Muscle of leg (tissue), 11 donors: Measurements from ENCODE around the gene CSTB. TPM values are rescaled to one million over a fixed set of nuclear protein-coding genes. Genes with fewer than 3 reads are reported as not detected.

Source experiments
- DNase-seq: peaks from one replicate; pipeline ENCODE4 v3.0.0; 2013
- H3K27ac ChIP-seq: one replicate; pipeline ENCODE4 v1.5.1; 2013; ENCODE audit warnings: mild to moderate bottlenecking, low read length, control low read depth
- H3K27me3 ChIP-seq: one replicate; pipeline ENCODE4 v1.6.1; 2013; ENCODE audit warnings: low read length; ENCODE audit not compliant: control insufficient read depth, insufficient read depth
- H3K36me3 ChIP-seq: one replicate; pipeline ENCODE4 v1.6.1; 2013; ENCODE audit warnings: low read length; ENCODE audit not compliant: control insufficient read depth, insufficient read depth
- H3K4me1 ChIP-seq: one replicate; pipeline ENCODE4 v1.6.1; 2013; ENCODE audit warnings: low read length; ENCODE audit not compliant: control insufficient read depth, insufficient read depth
- H3K4me3 ChIP-seq: one replicate; pipeline ENCODE4 v1.5.1; 2013; ENCODE audit warnings: low read length, control low read depth
- H3K9me3 ChIP-seq: replicated peaks from 2 replicates; pipeline ENCODE4 v1.6.1; 2013; ENCODE audit warnings: low read depth, low read length; ENCODE audit not compliant: control insufficient read depth
- WGBS: methylation state at CpG from one replicate; pipeline ENCODE4 v1.1.5; 2013; ENCODE audit warnings: missing lambda C conversion rate; ENCODE audit not compliant: insufficient coverage; 5-methylcytosine and 5-hydroxymethylcytosine counted together
- polyA plus RNA-seq, 8 donors: library from polyadenylated mRNA; unstranded; fragments of 120-200 nt; gene quantifications; one replicate each; pipeline versions ENCODE4 v1.2.1 to v1.2.3, GENCODE V29; 2013; ENCODE audit warnings: inconsistent platforms in 1 of 8, low replicate concordance in 1 of 8; ENCODE audit not compliant: insufficient read length in 8 of 8, insufficient read depth in 1 of 8
- total RNA-seq: library from RNA; stranded (reverse); fragments of 120-200 nt; gene quantifications from one replicate; pipeline ENCODE4 v1.2.4, GENCODE V29; 2013

The CSTB gene
- total and polyA plus RNA-seq, 9 donors = 5.6 to 26.0 (median 22.8) TPM

DNA sequence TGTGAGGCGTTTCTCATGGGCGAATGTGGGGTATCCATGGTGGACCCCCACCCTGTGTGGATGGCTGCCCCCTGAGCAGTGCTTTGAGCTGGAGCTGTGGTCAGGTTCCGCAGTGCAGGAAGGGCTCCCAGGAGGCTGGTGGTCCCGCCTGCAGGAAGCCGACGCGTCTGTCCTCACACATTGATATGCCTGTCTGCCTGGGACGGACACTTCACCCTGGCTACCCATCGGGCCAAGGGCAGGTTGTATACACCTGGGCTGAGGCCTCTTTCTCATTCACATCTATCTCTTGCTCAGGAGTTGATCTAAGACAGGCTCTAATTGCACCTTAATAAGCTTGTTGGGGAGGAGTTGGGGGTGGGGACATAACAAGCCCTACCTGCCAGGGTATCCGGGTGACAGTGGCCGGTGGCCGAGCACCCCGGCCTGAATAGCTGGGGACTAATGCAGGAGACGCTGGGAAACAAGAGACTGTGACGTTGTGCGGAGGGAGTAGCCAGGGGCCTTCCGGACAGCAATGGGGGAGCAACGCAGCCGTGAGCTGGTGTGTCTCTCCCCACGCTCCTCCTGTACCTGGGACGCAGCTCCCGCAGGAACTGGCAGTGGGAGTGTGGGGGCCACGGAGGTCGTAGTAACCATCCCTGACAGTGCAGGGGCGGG lies 35.5 kb downstream of the CSTB start:
- Histone ChIP-seq H3K9me3 (no peaks in the 10 kb centered on the region), H3K4me3 (no peak overlapping the region), H3K27ac (no peak overlapping the region), H3K27me3 (no peaks in the 10 kb centered on the region), H3K36me3 (peaks cover 28% of the 10 kb centered on the region), H3K4me1 (no peaks in the 10 kb centered on the region)
- WGBS = 23% methylated on average over 12 of the region's 25 CpGs
- peak; percentile 78 for DNase-seq

DNA sequence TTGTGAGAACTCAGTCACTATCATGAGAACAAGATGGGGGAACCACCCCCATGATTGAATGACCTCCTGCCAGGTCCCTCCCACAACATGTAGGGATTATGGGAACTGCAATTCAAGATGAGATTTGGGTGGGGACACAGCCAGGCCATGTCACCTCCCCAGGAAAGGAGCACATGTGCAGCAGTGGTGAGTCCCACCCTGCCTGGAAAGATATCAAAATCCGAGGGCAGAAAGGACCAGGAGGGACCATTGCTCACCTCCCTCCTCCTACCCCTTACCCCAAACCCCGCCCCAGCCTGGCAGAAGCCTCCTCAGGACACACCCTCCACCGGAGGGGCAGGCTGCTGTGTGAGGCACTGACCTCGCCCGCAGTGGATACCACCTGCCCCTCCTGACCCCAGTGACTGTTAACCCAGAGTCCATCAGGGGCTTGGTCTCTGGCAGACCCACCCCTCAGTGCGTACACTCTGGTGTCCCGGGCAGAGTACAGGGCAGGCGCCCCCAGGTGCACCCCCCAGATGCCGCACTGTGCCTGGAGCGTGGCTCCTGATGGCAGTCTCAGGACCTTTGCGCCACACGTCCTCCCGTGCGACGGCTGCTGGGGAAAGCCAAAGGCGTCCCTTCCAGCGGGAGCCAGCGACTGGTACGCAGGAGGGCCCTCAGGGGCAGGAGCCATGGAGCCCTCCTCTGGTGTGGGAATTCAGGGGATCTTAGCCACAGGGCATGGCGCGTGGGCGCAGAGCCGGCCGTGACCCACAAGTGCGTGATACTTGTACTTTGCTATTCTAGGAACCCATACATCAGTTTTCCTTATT lies 36.3 kb downstream of the CSTB start:
- Histone ChIP-seq H3K4me1 (peaks cover 1% of the 10 kb centered on the region), H3K27me3 (no peaks in the 10 kb centered on the region), H3K36me3 (peaks cover 26% of the 10 kb centered on the region), H3K9me3 (no peaks in the 10 kb centered on the region), H3K4me3 (no peak overlapping the region), H3K27ac (no peak overlapping the region)
- DNase-seq = no peak
- WGBS = 75% methylated on average over 18 of the region's 25 CpGs

DNA sequence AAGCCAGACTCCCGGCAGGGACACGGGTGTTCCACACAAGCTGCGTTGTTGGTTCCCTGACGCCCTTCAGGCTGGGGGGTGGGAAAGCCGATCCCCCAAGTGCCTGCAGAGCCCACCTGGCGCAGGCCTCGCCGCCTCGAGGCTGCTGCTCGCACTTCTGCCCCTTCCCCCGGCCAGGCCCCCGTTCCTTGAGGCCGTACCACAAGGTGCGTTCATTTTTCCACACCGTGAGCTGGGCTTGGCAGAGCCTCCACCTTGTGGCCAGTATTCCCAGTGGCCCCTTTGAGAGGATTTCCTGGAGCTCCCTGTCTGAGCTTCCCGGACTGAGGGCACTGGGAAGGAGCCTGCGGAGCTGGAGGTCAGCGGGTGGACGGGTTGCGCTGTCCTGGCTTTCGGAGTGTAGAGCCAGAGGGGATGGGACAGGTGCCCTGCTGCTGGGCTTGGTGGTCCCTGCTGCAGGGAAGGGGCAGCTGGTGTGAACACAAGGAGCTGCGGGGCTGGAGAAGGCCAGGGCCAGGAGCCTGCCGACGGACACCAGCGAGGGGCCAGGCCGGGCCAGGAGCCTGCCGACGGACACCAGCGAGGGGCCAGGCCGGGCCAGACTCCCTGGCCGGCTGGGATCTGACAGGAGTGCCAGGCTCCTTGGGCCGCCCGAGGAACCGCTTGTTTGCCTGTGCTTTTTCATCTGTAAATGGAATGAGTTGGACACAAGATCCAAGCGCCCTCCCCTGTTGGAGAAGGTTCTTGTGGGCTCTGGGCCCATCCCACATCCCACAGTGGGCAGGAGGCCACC lies 38.8 kb downstream of the CSTB start:
- H3K4me1 ChIP-seq = peaks cover 24% of the 10 kb centered on the region
- peaks cover 22% of the 10 kb centered on the region for H3K36me3 ChIP-seq
- 87% methylated on average over 33 of the region's 35 CpGs for WGBS

DNA sequence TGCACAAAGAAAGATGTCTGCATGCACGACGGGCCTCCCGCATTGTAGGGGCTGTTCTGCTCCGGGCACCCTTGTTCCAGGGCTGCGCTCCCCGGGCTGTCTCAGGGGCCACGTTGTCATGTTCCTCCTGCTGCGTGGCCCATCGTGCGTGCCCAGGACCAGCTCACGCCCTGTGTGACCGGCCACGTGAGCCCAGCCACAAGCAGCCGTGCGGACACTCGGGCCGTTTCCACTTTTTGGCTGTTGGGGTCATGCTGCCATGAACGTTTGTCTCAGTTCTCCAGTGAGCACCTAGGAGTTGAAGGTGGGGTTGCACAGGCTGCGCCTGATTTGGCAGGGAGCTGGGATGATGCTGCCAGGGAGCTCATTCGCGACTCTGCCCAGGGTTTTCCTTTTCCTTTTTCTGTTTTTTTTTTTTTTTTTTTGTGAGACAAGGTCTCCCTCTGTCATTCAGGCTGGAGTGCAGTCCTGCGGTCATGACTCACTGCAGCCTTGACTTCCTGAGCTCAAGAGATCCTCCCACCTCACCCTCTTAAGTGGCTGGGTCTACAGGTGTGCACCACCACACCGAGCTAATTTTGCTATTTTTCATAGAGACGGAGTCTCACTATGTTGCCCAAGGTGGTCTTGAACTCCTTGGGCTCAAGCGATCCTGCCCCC lies 39.8 kb downstream of the CSTB start:
- DNase-seq = no peak
- Histone ChIP-seq H3K4me3 (no peak overlapping the region), H3K36me3 (peaks cover 15% of the 10 kb centered on the region), H3K9me3 (no peaks in the 10 kb centered on the region), H3K4me1 (peaks cover 34% of the 10 kb centered on the region), H3K27me3 (no peaks in the 10 kb centered on the region), H3K27ac (no peak overlapping the region)
- 88% methylated on average over 17 of the region's 25 CpGs for WGBS

More for the DNA sequence above, 38.8 kb downstream of the CSTB start:
- Histone ChIP-seq H3K27ac (no peak overlapping the region), H3K9me3 (no peaks in the 10 kb centered on the region), H3K4me3 (no peak overlapping the region), H3K27me3 (no peaks in the 10 kb centered on the region)
- no peak for DNase-seq

DNA sequence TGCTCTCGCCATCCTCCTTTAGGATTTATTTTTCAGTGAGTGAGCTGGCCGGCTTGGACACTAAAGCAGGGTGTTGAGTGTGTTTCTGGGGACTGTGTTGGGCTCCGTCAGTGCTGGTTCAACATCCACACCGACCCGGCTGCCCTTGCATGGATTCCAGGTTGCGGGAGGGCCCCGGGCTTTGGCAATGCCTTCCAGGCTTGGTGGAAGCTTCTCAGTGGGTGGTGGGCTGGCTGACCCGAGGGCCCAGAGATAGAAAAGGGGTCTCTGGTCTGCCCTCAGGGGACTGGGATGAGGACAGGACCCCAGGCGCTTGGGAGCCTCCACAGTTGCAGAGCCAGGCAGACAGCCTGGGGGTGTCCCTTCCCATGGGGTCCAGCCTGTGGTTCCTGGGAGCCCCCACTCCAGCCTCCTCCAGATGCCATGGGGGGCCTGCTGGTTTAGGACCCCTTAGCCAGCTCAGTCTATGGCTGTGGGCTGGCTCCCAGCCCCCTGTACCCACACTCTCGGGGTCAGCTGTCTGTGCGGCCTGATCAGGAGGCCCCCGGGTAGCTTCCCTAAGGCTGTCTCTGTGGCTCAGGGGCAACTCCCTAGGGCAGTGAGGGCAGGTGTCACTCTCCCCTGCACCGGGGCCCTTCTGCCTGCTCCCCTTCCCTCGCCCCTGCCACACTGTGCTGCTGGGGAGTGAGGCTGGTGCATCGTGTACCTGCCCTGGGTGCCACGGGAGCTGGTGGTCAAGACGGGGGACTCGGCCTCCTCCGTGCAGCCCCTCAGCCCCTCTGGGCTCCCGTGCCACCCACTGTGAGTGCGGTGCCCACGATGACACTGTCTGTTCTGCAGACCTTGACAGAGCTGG lies 40.6 kb downstream of the CSTB start:
- 86% methylated on average over 13 of the region's 22 CpGs for WGBS
- no peak overlapping the region for H3K4me3 ChIP-seq
- no peaks in the 10 kb centered on the region for H3K27me3 ChIP-seq
- H3K36me3 ChIP-seq = peaks cover 11% of the 10 kb centered on the region
- no peak overlapping the region for H3K27ac ChIP-seq
- DNase-seq = no peak
- peaks cover 36% of the 10 kb centered on the region for H3K4me1 ChIP-seq
- no peaks in the 10 kb centered on the region for H3K9me3 ChIP-seq

DNA sequence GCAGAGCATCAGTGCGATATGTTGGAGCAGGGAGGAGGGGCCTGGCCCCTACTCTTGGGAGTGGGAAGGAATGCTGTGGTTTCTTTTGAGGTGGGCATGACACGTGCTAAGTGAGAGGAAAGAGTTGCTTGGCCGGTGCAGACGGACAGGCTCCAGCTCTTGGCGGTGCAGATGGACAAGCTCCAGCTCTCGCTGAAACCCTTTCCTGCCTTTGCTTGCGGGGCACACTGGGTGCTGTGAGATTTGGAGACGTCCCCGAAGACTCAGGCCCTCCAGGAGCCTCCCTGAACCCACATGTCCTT lies 41.2 kb downstream of the CSTB start:
- WGBS = 33% methylated on average over 7 of the region's 9 CpGs
- DNase-seq = no peak
- H3K4me3 ChIP-seq = no peak overlapping the region
- no peak overlapping the region for H3K27ac ChIP-seq
- H3K36me3 ChIP-seq = peaks cover 9% of the 10 kb centered on the region
- no peaks in the 10 kb centered on the region for H3K27me3 ChIP-seq
- H3K4me1 ChIP-seq = peaks cover 36% of the 10 kb centered on the region
- no peaks in the 10 kb centered on the region for H3K9me3 ChIP-seq

DNA sequence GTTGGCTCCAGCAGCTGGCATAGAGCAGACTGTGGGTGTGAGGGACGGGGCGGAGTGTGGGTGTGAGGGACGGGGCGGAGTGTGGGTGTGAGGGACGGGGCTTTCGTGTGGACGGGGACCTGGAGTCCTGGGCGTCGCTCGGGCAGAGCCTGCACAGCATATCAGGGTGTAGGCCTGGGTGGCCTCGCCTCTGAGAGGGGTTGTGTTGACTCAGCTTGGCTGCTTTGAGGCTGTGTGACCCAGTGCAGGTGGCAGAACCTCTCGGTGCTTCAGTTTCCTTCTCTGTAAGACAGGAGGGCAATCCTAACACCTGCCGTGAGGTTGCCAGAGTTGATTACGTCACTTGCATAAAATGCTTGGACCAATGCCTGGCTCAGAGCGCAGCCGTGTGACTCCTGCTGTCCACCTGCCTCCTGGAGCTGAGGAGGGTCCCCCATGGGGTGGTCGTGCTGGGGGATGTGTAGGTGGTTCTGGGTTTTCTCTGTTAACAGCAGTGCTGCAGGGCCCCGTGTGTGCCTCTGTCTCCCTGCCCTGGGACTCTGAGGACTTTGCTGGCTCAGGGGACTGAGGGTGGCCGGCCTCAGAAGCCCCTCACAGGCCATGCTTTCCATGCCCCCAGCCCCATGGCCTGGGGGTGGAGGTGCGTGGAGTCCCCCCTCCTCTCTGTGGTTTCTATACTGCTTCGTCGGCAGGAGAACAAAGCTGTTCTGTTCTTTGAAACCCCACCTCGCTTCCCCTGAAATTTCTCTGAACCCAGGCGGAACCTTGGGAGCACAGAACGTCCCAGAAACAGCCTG lies 41.8 kb downstream of the CSTB start:
- H3K27me3 ChIP-seq = no peaks in the 10 kb centered on the region
- H3K27ac ChIP-seq = no peak overlapping the region
- peaks cover 9% of the 10 kb centered on the region for H3K36me3 ChIP-seq
- DNase-seq = no peak
- no peaks in the 10 kb centered on the region for H3K9me3 ChIP-seq
- WGBS = 65% methylated on average over 21 of the region's 25 CpGs
- H3K4me1 ChIP-seq = peaks cover 40% of the 10 kb centered on the region
- no peak overlapping the region for H3K4me3 ChIP-seq

DNA sequence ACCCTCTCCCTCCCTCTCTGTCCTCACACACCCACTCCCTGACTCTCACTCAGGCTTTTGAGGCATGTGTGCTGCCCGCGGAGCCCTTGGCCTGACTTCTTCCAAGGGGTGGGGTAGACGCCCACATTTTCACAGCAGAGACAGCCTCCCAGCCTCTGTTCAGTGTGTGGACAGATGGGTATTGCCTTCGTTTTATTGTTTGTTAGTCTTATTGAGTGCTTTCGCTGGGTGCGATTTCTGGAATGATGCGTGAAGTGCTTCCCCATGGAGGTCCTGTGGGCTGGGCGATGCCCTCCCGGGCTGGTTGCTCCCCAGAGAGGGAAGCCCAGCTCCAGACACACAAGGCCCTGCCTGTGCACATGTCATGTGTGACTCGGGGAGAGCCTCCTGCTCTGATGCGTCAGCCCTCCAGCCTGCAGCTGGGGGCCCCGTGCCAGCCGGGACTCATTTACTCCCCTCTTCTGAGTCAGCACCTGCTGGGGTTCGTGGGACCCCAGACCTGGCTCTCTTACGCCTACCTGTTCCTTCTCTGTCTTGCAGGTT lies 42.5 kb downstream of the CSTB start:
- Histone ChIP-seq H3K27me3 (no peaks in the 10 kb centered on the region), H3K9me3 (no peaks in the 10 kb centered on the region), H3K27ac (no peak overlapping the region), H3K4me1 (peaks cover 47% of the 10 kb centered on the region), H3K36me3 (peaks cover 9% of the 10 kb centered on the region), H3K4me3 (no peak overlapping the region)
- 50% methylated on average over 9 of the region's 15 CpGs for WGBS
- DNase-seq = peak; percentile 46

DNA sequence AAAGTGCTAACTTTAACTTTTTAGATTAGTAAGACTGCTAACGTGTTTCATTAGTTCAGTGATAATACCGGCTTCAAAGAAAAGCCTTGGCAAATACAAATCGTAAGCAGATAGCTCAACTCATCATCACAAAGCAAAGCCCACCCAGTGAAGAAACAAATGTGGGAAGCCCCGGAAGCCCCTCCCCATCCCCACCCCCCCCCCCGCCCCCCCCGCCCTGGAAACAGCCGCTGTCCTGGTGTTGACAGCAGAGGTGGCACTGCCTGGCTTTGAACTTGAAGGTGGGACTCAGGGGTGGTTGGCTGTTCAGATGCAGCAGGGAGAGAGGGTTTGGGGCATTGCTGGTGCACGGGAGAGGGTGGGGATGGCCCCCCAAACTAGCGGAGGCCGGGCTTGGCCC lies 43.0 kb downstream of the CSTB start:
- no peaks in the 10 kb centered on the region for H3K27me3 ChIP-seq
- no peaks in the 10 kb centered on the region for H3K9me3 ChIP-seq
- DNase-seq = no peak
- H3K36me3 ChIP-seq = peaks cover 9% of the 10 kb centered on the region
- peaks cover 53% of the 10 kb centered on the region for H3K4me1 ChIP-seq
- H3K27ac ChIP-seq = no peak overlapping the region
- WGBS = 17% methylated on average over 3 of the region's 10 CpGs
- no peak overlapping the region for H3K4me3 ChIP-seq
